Panc1 (cell line): Measurements from ENCODE around the gene RAPGEF5. TPM values are rescaled to one million over a fixed set of nuclear protein-coding genes. Genes with fewer than 3 reads are reported as not detected.

Experiments used
- ATAC-seq: fragments of 200-7000 bp; cut with Tn5 transposase; 2 replicates; pipeline ENCODE4 v1.9.1; 2020; ENCODE audit warnings: mild to moderate bottlenecking, moderate library complexity
- BruUV-seq: library from RNA; stranded (reverse); fragments of 400-500 nt; replicated peaks from 2 replicates; lab custom pipeline; 2021; lab: Mats Ljungman, UMichigan
- CTCF ChIA-PET: fragments of 300-600 bp; sonication (Branson Sonifier 250); formaldehyde crosslinking; loops from one replicate; lab custom pipeline; 2022; ENCODE audit warnings: antibody characterized with exemption; lab: Charles Lee
- POLR2A ChIA-PET: fragments of 300-600 bp; sonication (Branson Sonifier 250); formaldehyde crosslinking; loops from one replicate; lab custom pipeline; 2022; ENCODE audit warnings: antibody characterized with exemption; lab: Charles Lee
- DNase-seq: peaks from one replicate; pipeline ENCODE4 v3.0.0-alpha.2; 2010; ENCODE audit warnings: low read depth, low spot score
- H3K27ac ChIP-seq: 2 replicates; pipeline ENCODE4 v1.5.1; 2011; ENCODE audit warnings: mild to moderate bottlenecking, low read length, inconsistent platforms
- H3K27me3 ChIP-seq: fragments of 200-500 bp; sonication (Bioruptor generic); 2 replicates; pipeline ENCODE4 v1.6.0; 2014; ENCODE audit warnings: low read length, inconsistent platforms; ENCODE audit not compliant: control insufficient read depth, insufficient read depth
- H3K36me3 ChIP-seq: fragments of 200-500 bp; sonication (Bioruptor generic); 2 replicates; pipeline ENCODE4 v1.5.1; 2014; ENCODE audit warnings: inconsistent platforms, mild to moderate bottlenecking, low read length, moderate library complexity; ENCODE audit not compliant: control insufficient read depth, insufficient read depth
- H3K4me1 ChIP-seq: 2 replicates; pipeline ENCODE4 v1.5.1; 2011; ENCODE audit warnings: inconsistent platforms, mild to moderate bottlenecking, low read length, moderate library complexity; ENCODE audit not compliant: control insufficient read depth, insufficient read depth
- H3K4me3 ChIP-seq, 2 experiments: 2 replicates each; pipeline ENCODE4 v1.5.1; 2011 to 2012; ENCODE audit warnings: low read depth in 2 of 2, low read length in 2 of 2, mild to moderate bottlenecking in 2 of 2, inconsistent platforms in 1 of 2, moderate library complexity in 1 of 2
- H3K9me3 ChIP-seq: fragments of 200-500 bp; sonication (Bioruptor generic); 2 replicates; pipeline ENCODE4 v1.5.1; 2014; ENCODE audit warnings: low read depth, mild to moderate bottlenecking, inconsistent platforms, low read length, moderate library complexity; ENCODE audit not compliant: control insufficient read depth, insufficient read depth
- CTCF ChIP-seq: fragments of 450-650 bp; IDR thresholded peaks from 2 replicates; pipeline ENCODE4 v1.5.1; 2017; ENCODE audit warnings: mild to moderate bottlenecking
- POLR2AphosphoS5 ChIP-seq: IDR thresholded peaks from 2 replicates; pipeline ENCODE4 v1.6.1; 2012; ENCODE audit warnings: mild to moderate bottlenecking, low read depth, low read length, moderate library complexity
- REST ChIP-seq, 2 experiments: IDR thresholded peaks; 2 replicates each; pipeline ENCODE4 v1.6.1; 2011 to 2012; ENCODE audit warnings: low read depth in 2 of 2, control low read depth in 1 of 2, low read length in 1 of 2, mild to moderate bottlenecking in 1 of 2, moderate library complexity in 1 of 2; ENCODE audit not compliant: insufficient read depth in 1 of 2
- SIN3A ChIP-seq: IDR thresholded peaks from 2 replicates; pipeline ENCODE4 v1.6.1; 2012; ENCODE audit warnings: low read depth, mild to moderate bottlenecking, low read length, moderate library complexity, borderline replicate concordance; ENCODE audit not compliant: insufficient read depth
- TCF7L2 ChIP-seq: IDR thresholded peaks from 2 replicates; pipeline ENCODE4 v1.6.1; 2011; ENCODE audit warnings: mild to moderate bottlenecking, low read depth, low read length, inconsistent platforms
- in situ Hi-C: cut with HindIII; loops from 2 replicates; pipeline ENCODE4 v1.10.0; 2016; ENCODE audit warnings: low sequenced_read_pairs, low pct_unique_long_range_greater_than_20kb
- intact Hi-C: fragments of 100-400 bp; cut with micrococcal nuclease; formaldehyde crosslinking; loops from one replicate; pipeline ENCODE4 v1.10.0; 2022; ENCODE audit not compliant: unreplicated experiment
- total RNA-seq: library from RNA; stranded (reverse); gene quantifications from one replicate; pipeline ENCODE4 v1.2.1, GENCODE V29; 2021; ENCODE audit not compliant: unreplicated experiment

Gene RAPGEF5
- total RNA-seq, 1 experiment from 2014 or later: 1.4 TPM

GRCh38 chr7:22201186-22201880, 155.6 kb downstream of the RAPGEF5 start:
- intact Hi-C loops: no loop called here
- CTCF ChIA-PET: no interaction called here
- DNase-seq (no peak), ATAC-seq (no peak)
- H3K36me3 ChIP-seq: no peaks in the 10 kb centered on the region
- no peaks in the 10 kb centered on the region for H3K9me3 ChIP-seq
- no peaks in the 10 kb centered on the region for H3K27me3 ChIP-seq
- no TSS peak for BruUV-seq
- POLR2A ChIA-PET: no interaction called here
- no peak overlapping the region for H3K4me3 ChIP-seq
- no peak overlapping the region for H3K27ac ChIP-seq
- H3K4me1 ChIP-seq: no peaks in the 10 kb centered on the region
- in situ Hi-C loops: no loop called here
- no peak for TF ChIP-seq REST (IDR thresholded peaks at IDR 0.05; ENCODE audit: insufficient read depth in 1 of 2, low read depth in 2 of 2, low read length in 1 of 2)
- no peak for TF ChIP-seq SIN3A
- TF ChIP-seq CTCF: no peak
- no peak for TF ChIP-seq POLR2AphosphoS5
- TF ChIP-seq TCF7L2: no peak

GRCh38 chr7:22200777-22201176, 156.2 kb downstream of the RAPGEF5 start:
- CTCF ChIA-PET: no interaction called here
- TF ChIP-seq SIN3A (no peak), TCF7L2 (no peak), REST (IDR thresholded peaks at IDR 0.05; ENCODE audit: insufficient read depth in 1 of 2, low read depth in 2 of 2, low read length in 1 of 2) (no peak), CTCF (no peak), POLR2AphosphoS5 (no peak)
- no peak for ATAC-seq
- in situ Hi-C loops: no loop called here
- no peak for DNase-seq
- no peaks in the 10 kb centered on the region for H3K4me1 ChIP-seq
- H3K9me3 ChIP-seq: no peaks in the 10 kb centered on the region
- no peaks in the 10 kb centered on the region for H3K27me3 ChIP-seq
- H3K27ac ChIP-seq: no peak overlapping the region
- intact Hi-C loops: no loop called here
- no peaks in the 10 kb centered on the region for H3K36me3 ChIP-seq
- no peak overlapping the region for H3K4me3 ChIP-seq
- BruUV-seq: no TSS peak
- POLR2A ChIA-PET: no interaction called here
